ENCODE results near the gene CUL3.

CUL3 gene

DNA sequence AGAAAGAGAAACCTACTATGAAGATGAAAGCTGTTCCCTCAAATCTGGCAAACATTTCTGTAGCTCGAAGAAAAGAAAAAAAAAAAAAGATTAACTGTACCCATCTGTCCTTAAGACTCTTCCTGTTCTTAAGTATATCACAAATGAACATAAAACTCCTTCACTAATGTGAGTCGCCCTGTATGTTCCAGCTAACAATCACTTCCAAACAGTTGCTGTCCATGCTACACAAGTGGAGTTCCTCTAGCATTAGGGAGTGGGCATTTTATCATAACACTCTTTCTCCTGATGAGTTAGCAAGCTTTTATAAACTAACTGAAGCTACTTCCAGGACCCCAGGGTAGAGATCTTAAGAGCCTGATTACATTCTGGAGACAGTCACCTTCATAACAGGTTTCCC is 5.8 kb downstream of the CUL3 start:
- no peak for DNase-seq

DNA sequence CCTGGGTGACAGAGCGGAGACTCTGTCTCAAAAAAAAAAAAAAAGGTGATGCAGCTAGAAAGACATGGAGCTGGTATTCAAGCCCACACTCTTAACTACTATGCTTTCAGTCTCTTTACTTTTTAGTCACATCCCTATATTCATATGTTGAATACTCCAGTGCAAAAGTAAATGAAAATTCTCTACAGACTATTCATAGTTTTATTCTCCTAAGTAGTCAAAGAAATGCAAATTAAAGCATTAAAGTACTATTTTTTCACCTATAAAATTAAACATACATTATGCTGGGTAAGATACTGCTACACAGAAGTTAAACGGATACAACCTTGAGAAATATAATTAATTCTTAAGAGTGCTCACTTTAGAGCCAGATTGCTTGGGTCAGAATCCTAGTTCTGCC is 7.6 kb downstream of the CUL3 start:
- DNase-seq = no peak

DNA sequence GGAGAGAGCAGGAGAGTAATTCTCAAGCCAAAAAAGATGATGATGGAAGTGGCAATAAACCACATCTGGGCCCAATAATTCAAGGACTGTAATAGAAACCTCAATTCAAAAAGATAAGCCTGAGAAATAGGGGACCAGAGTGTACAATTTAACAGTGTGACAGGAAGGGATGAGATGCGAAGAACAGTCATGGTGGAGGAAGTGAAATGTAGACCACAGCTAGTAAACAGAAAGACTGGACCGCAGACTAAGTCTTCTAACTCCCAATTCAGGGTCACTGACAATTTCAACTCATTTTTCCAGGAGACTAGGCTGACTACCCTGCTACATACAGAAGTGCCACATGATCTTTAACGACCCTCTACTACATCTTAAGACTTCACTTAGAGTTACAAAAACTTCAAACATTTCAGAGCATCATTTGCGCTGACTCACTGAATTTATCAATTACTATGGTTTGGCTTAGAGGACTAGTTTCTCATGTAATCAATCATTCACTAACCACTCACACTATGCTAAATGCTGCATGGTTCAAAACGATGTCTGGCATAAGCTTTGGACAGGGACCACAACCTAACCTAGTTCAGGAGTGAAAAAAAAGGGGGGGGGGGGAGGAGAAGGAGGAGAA is 9.0 kb downstream of the CUL3 start:
- no peak for DNase-seq

DNA sequence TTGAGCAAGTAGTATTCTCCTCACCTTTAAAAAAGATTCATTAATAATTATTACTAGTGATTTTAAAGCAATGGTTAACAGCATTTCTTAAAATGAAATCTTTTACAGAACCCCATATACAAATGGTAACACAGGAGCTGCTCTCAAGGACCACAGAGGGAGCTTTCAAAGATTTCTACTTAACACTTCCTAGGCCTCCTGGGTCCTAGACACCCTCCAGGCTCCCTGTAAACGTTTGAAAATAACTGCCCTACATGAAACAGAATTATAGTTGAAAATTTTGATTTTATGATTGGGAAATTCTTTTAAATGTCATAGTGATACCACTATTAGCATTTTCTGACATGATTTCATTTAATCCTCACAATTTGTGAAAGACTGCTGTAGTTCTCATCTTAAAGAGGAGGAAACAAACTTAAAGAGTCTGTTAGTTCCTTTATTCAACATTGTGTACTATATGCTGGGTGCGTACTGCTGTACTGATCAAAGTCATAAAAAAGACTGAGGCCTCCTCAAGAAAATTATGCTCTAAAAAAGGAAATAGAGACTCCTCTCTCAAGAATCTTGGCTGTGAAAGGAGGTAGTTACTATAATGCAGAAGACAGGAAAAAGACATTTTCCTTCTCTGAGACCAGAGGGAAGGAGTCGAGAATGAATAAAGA is 10.6 kb downstream of the CUL3 start:
- DNase-seq = no peak

GRCh38 chr2:224573724-224574123 is 11.4 kb downstream of the CUL3 start:
- DNase-seq = no peak

GRCh38 chr2:224572338-224572737 is 12.8 kb downstream of the CUL3 start:
- DNase-seq = no peak

GRCh38 chr2:224570328-224570993 is 14.7 kb downstream of the CUL3 start:
- no peak for DNase-seq

DNA sequence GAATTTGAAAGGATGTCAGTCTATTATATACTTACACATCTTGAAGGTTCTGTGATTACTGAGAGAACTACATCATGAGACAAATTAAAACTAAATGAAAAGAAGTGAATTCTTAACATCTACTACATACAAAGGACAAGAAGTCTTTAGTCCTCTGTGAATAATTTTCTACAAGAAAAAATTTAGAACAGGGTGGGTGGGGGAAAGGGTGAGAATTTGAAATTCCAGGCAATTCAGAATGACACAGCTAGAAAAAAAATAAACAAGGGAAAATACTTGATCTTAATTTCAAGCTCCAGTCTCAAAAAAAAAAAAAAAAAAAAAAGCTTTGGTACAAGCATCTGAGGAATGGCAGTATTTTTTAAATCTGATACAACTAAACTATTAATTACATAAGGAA is 15.5 kb downstream of the CUL3 start:
- DNase-seq = no peak

GRCh38 chr2:224565452-224566035 is 19.6 kb downstream of the CUL3 start:
- DNase-seq = no peak

DNA sequence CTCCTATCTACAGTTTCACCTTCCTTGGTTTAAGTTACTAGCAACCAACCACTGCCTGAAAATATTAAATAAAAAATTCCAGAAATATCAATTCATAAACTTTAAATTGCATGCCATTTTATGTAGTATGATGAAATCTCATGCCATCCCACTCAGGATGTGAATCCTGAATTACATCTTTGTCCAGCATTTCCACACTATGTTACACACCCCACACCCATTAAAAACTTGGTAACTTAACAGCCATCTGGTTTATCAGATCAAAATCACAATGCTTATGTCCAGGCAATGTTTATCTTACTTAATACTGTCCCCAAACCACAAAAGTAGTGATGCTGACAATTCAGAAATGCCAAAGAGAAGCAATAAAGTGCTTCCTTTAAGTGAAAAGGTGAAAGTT is 21.6 kb downstream of the CUL3 start:
- no peak for DNase-seq

DNA sequence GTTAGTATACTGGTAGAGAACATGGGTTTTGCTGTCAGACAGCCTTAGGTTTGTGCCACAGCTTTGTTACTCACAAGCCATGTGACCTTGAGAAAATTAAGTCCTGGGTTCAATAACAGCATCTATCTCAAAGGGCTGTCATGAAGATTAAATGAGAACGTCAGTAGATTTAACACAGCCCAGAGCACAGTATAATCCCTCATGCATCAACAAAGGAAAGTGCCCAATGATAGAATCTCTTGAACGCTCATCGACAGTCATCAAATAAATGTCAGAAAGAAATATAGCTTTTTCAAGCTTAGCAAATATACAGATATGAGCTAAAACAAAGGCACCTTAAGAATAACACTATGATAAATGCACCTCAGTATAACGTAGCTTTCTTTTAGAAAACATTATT is 22.3 kb downstream of the CUL3 start:
- no peak for DNase-seq

DNA sequence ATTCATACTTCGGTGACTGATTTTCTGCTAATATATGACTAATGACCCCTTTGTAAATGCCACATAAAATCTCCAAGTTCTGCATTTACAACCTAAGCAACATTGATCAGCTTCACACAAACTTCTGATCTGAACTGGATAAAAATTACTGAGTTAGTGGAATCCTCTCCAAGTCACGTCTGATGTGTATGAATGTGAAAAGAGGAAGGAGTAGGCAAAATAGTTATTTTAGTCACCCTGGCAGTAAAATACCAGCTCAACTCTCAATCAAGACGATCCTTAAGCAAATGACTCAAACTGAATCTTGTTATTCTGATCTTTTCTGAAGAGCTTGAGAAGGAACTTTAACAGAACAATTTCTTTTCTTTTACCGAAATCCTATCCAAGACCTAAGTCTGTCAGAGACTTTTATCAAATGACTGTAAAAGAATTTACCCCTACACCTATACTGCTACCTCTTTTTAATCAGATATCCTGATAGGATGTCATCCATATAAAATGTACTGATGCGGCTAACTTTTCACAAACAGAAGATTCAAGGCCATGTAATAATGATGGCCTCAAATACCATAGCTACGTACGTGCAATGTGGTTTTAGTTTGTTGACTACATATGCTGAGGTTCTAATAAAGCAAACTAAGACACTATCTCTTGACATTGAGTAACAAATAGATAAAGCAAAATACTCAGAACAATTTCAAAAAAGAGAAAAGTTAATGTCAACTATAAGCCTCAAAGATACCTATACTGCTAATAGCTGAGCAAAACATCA is 23.7 kb downstream of the CUL3 start:
- DNase-seq = no peak

DNA sequence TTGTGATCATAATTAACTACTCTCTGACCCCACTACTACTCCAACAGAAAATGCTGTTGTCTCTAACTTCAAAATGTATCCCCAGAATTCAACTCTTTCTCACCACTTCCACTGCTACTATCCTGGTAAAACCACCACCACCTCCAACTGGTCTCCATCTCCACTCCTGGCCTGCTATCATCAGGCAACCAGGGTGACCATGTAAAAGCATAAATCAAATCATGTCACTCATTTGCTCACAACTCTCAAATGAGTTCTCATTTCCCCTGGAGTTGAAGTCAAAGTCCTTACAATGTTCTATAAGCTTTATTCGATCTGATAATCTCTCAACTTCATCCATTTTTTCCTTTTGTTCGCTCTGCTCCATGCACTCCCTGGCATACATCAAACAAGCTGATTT is 24.6 kb downstream of the CUL3 start:
- DNase-seq = no peak

- DNase-seq = no peak
Measured at GRCh38 chr2:224557610-224558009, 27.6 kb downstream of the CUL3 start.

DNA sequence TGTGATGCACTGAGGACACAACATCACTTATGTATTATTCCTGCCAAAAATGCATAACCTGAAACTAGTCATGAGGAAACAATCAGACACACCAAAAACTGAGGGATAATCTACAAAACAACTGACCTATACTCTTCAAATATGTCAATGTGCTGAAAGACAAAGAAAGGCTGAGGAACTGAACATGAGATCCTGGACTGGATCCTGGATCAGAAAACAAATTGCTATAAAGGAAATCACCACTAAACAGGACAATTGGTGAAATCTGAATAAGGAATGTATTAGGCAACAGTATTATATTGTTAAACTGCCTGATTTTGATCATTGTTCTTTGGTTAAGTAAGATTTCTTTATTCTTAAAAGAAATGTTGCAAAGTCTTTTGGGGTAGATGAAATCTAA is 28.8 kb downstream of the CUL3 start:
- no peak for DNase-seq

DNA sequence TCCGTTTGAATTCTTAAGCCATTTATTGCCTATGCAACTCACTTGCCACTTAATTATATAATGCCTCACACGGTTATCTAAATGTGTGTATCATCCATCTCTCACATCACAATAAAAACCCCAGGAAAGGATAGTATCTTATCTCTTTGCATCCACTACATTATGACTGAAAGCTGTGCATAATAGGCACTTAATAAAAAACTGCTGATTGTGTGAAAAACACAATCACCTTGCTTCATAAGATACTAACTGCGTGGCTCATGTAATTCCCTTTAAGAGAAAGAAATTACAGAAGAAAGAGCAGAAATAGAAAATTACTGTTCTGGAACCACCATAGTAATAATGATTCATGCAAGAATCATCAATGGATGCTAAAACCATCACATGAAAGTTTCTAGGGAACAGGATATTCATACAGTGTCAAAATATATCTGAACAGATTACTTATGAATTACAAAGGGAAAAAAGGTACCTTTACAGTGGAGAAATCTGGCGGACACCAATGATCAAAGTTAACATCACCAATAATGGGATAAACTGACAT is 29.3 kb downstream of the CUL3 start:
- no peak for DNase-seq

DNA sequence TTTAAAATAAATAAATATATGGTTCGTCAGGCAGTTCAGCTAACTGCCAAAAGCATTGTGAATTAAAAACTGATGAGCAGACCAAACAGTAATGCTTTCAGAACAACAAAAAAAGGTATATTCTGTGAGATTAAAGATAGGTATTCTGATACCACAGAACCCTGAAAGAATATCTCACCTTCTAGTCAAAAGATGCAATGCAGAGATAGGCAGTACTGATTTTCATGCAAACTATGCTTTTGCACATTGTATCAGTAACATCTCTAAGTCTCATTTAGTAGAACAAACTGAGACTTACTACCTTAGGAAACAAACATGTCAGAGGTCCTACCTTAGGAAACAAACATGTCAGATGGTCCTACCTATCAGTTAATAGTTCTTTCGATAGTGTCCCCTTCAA is 32.4 kb downstream of the CUL3 start:
- no peak for DNase-seq

DNA sequence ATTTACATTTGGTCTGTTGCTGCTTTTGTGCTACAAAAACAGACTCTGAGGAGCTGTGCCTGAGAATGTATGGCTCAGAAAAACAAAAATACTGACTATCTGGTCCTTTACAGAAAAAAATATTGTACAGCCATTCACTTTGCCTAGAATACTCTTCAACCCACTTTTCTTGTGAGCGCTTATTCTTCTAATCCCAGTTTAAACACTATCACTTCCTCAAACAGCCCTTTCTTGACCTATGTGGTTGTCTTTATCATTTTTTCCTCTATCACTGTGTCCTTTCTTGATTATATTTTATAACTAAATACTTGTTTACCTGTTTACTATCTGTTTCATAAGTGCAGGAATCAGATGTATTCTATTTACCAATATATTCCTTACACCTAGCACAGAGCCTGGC is 33.5 kb downstream of the CUL3 start:
- no peak for DNase-seq

DNA sequence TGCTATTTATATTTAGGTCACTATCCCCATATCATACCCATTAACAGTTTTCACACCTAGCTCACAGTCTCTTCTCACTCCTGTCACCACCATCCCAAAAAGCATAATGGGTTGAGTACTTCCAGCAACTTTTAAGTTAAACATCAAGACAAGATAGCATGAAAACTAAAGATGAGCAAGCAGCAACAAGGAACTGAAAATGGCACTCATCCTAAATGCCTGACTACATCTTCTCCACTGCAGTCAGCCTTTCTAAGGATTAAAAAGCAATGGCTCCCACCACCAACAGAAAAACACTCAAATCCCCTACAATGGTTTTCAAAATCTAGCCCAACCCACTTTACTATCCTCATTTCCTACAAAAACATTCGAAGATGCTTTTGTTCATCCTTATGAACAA is 38.2 kb downstream of the CUL3 start:
- no peak for DNase-seq

DNA sequence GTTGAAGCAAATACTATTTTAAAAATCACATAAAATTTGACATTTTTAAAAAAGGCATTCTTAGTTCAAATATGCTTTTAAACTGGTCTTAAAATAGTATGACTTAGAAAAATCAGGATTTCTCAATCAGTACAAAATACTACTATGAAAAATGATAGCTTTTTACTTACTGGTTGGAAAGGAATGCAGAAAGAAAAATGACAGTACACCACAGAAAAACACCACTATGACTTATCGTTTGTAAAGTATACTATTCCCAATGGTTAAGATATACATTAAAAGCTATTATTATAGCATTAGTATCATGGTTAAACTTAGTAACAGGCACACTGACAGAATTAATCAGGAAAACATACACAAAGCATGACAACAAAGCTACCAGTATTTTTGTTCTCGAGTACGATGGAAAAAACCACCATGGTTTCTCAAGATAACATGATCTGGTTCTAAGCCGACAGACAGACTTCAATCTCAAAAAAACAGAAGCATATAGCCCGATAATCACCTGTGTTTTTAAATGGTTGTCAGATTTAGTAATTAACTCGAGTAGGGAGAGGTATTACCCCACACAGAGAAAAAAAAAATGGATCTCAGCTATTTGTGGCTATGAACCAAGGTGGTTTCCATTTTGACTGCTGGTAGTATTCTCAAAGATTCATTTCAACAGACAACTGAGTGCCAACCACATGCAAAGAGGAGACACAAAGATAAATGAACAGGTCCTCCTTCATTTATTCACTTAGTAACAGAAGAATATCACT is 39.1 kb downstream of the CUL3 start:
- DNase-seq = no peak

GRCh38 chr2:224543939-224544338 is 41.2 kb downstream of the CUL3 start:
- DNase-seq = no peak

GRCh38 chr2:224538561-224539138 is 46.5 kb downstream of the CUL3 start:
- no peak for DNase-seq
